HL-60 (cell line): Measurements from ENCODE around the gene MYO5B.

Experiments
- DNase-seq, 2 experiments: peaks; one replicate each; pipeline ENCODE4 v3.0.0-alpha.2; 2010 to 2020; ENCODE audit warnings: low read depth in 1 of 2, low spot score in 1 of 2
- H3K27ac ChIP-seq: fragments of 250-450 bp; sonication (Bioruptor Pico); replicated peaks from 2 replicates; pipeline ENCODE4 v1.5.1; 2020; ENCODE audit warnings: mild to moderate bottlenecking, moderate library complexity
- H3K27me3 ChIP-seq: fragments of 250-450 bp; sonication (Bioruptor Pico); 2 replicates; pipeline ENCODE4 v1.5.1; 2021; ENCODE audit warnings: mild to moderate bottlenecking, moderate library complexity; ENCODE audit not compliant: insufficient read depth, poor library complexity, severe bottlenecking
- H3K4me3 ChIP-seq: replicated peaks from 2 replicates; pipeline ENCODE4 v1.5.1; 2011; ENCODE audit warnings: mild to moderate bottlenecking, control low read depth, low read length; ENCODE audit not compliant: insufficient read depth
- CTCF ChIP-seq: IDR thresholded peaks from one replicate; pipeline ENCODE4 v1.5.1; 2011; ENCODE audit warnings: low read length, control low read depth, inconsistent platforms; ENCODE audit not compliant: insufficient read depth
- GABPA ChIP-seq: IDR thresholded peaks from 2 replicates; pipeline ENCODE4 v1.6.1; 2012; ENCODE audit warnings: low read depth
- POLR2AphosphoS5 ChIP-seq: IDR thresholded peaks from 2 replicates; pipeline ENCODE4 v1.6.1; 2012; ENCODE audit warnings: low read depth
- REST ChIP-seq: IDR thresholded peaks from 2 replicates; pipeline ENCODE4 v1.6.1; 2012; ENCODE audit warnings: low read depth; ENCODE audit not compliant: insufficient replicate concordance
- SPI1 ChIP-seq: IDR thresholded peaks from 2 replicates; pipeline ENCODE4 v1.6.1; 2012; ENCODE audit warnings: low read depth, mild to moderate bottlenecking, borderline replicate concordance

MYO5B gene

GRCh38 chr18:49994410-49994809, 200.5 kb downstream of the MYO5B start:
- Histone ChIP-seq H3K27ac (no peak overlapping the region), H3K4me3 (no peak overlapping the region), H3K27me3 (peaks cover 5% of the 10 kb centered on the region)
- no peak for TF ChIP-seq GABPA
- TF ChIP-seq REST, result no peak
- TF ChIP-seq CTCF, result no peak
- TF ChIP-seq SPI1, result no peak
- TF ChIP-seq POLR2AphosphoS5, result no peak
- DNase-seq, result no peak

GRCh38 chr18:49993299-49993698, 201.6 kb downstream of the MYO5B start:
- no peak overlapping the region for H3K4me3 ChIP-seq
- DNase-seq, result no peak
- H3K27me3 ChIP-seq, result peaks cover 5% of the 10 kb centered on the region
- H3K27ac ChIP-seq, result no peak overlapping the region
- no peak for TF ChIP-seq CTCF
- no peak for TF ChIP-seq SPI1
- TF ChIP-seq POLR2AphosphoS5, result no peak
- TF ChIP-seq REST, result no peak
- no peak for TF ChIP-seq GABPA

- Histone ChIP-seq H3K27me3 (peaks cover 15% of the 10 kb centered on the region), H3K27ac (no peak overlapping the region), H3K4me3 (no peak overlapping the region)
- no peak for TF ChIP-seq SPI1
- TF ChIP-seq GABPA, result no peak
- no peak for TF ChIP-seq POLR2AphosphoS5
- no peak for TF ChIP-seq REST
- no peak for DNase-seq
Measured at GRCh38 chr18:49988733-49989132, 206.2 kb downstream of the MYO5B start.
